Breast epithelium (tissue), 3 donors: ENCODE measurements around the gene NAV2.

Experiments
- POLR2A ChIP-seq: fragments of 450-650 bp; IDR thresholded peaks from one replicate; pipeline ENCODE4 v1.6.1; 2016; ENCODE audit warnings: antibody characterized with exemption, mild to moderate bottlenecking, moderate library complexity
- TF ChIP-seq, protein P1 (sequence below), 3 donors: fragments of 450-650 bp; IDR thresholded peaks; one replicate each; pipeline ENCODE4 v1.5.1; 2016 to 2017; ENCODE audit warnings: antibody characterized with exemption in 3 of 3, mild to moderate bottlenecking in 3 of 3, moderate library complexity in 3 of 3

DNA sequence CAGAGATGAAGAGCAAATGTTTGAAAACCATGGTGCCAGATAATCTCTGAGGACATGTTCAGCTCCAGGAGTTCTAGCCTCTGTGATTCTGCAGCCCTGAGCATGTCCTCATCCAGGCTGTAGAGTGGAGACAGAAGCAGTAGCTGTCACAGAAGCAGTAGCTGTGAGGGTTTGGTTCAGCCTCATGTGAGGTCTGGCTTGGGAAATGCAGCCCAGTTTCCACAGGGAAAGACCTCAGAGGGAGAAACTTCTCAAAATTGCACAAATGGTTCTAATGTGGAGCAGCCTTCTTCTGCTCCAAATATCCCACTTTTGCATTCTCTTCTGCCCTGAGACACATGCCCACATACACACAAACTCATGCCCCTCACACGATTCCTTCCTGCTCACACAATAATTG, 399.2 kb downstream of the NAV2 start:
- no peak for TF ChIP-seq POLR2A
- TF ChIP-seq, protein P1, sequence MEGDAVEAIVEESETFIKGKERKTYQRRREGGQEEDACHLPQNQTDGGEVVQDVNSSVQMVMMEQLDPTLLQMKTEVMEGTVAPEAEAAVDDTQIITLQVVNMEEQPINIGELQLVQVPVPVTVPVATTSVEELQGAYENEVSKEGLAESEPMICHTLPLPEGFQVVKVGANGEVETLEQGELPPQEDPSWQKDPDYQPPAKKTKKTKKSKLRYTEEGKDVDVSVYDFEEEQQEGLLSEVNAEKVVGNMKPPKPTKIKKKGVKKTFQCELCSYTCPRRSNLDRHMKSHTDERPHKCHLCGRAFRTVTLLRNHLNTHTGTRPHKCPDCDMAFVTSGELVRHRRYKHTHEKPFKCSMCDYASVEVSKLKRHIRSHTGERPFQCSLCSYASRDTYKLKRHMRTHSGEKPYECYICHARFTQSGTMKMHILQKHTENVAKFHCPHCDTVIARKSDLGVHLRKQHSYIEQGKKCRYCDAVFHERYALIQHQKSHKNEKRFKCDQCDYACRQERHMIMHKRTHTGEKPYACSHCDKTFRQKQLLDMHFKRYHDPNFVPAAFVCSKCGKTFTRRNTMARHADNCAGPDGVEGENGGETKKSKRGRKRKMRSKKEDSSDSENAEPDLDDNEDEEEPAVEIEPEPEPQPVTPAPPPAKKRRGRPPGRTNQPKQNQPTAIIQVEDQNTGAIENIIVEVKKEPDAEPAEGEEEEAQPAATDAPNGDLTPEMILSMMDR (IDR thresholded peaks at IDR 0.05): no peak
